ENCODE measurements around the gene SLC6A1.

SLC6A1 gene

GRCh38 chr3:11076711-11077110, 84.2 kb downstream of the SLC6A1 start:
- no peaks in the 10 kb centered on the region for H3K36me3 ChIP-seq (ENCODE audit: control insufficient read depth, insufficient read depth, low read length)
- H3K4me3 ChIP-seq (replicated peaks; ENCODE audit: low read depth, low read length): no peak overlapping the region
- DNase-seq (ENCODE audit: extremely low read depth, insufficient read length): no peak
- no peaks in the 10 kb centered on the region for H3K27me3 ChIP-seq (replicated peaks; ENCODE audit: control insufficient read depth, insufficient read depth, low read length)
- TF ChIP-seq CTCF (IDR thresholded peaks at IDR 0.05; ENCODE audit: insufficient read depth, low read length, poor library complexity, severe bottlenecking): no peak

- no peak for TF ChIP-seq CTCF (IDR thresholded peaks at IDR 0.05; ENCODE audit: insufficient read depth, low read length, poor library complexity, severe bottlenecking)
- Histone ChIP-seq H3K4me3 (replicated peaks; ENCODE audit: low read depth, low read length) (no peak overlapping the region), H3K27me3 (replicated peaks; ENCODE audit: control insufficient read depth, insufficient read depth, low read length) (no peaks in the 10 kb centered on the region), H3K36me3 (ENCODE audit: control insufficient read depth, insufficient read depth, low read length) (no peaks in the 10 kb centered on the region)
- DNase-seq (ENCODE audit: extremely low read depth, insufficient read length): no peak
These were observed 84.9 kb downstream of the SLC6A1 start for GRCh38 chr3:11077466-11077865.

GRCh38 chr3:11078826-11079515, 86.4 kb downstream of the SLC6A1 start:
- no peaks in the 10 kb centered on the region for H3K36me3 ChIP-seq (ENCODE audit: control insufficient read depth, insufficient read depth, low read length)
- H3K4me3 ChIP-seq (replicated peaks; ENCODE audit: low read depth, low read length): no peak overlapping the region
- no peak for TF ChIP-seq CTCF (IDR thresholded peaks at IDR 0.05; ENCODE audit: insufficient read depth, low read length, poor library complexity, severe bottlenecking)
- no peaks in the 10 kb centered on the region; the same call in 1 of the 2 replicates for H3K27me3 ChIP-seq (replicated peaks; ENCODE audit: control insufficient read depth, insufficient read depth, low read length)
- no peak for DNase-seq (ENCODE audit: extremely low read depth, insufficient read length)

GRCh38 chr3:11080492-11080891, 87.9 kb downstream of the SLC6A1 start:
- Histone ChIP-seq H3K4me3 (replicated peaks; ENCODE audit: low read depth, low read length) (no peak overlapping the region), H3K27me3 (replicated peaks; ENCODE audit: control insufficient read depth, insufficient read depth, low read length) (no peaks in the 10 kb centered on the region; the same call in none of the 2 replicates), H3K36me3 (ENCODE audit: control insufficient read depth, insufficient read depth, low read length) (no peaks in the 10 kb centered on the region)
- DNase-seq (ENCODE audit: extremely low read depth, insufficient read length): no peak
- no peak for TF ChIP-seq CTCF (IDR thresholded peaks at IDR 0.05; ENCODE audit: insufficient read depth, low read length, poor library complexity, severe bottlenecking)

- no peaks in the 10 kb centered on the region; the same call in none of the 2 replicates for H3K27me3 ChIP-seq (replicated peaks; ENCODE audit: control insufficient read depth, insufficient read depth, low read length)
- no peak overlapping the region for H3K4me3 ChIP-seq (replicated peaks; ENCODE audit: low read depth, low read length)
- TF ChIP-seq CTCF (IDR thresholded peaks at IDR 0.05; ENCODE audit: insufficient read depth, low read length, poor library complexity, severe bottlenecking): no peak
- no peak for DNase-seq (ENCODE audit: extremely low read depth, insufficient read length)
- no peaks in the 10 kb centered on the region for H3K36me3 ChIP-seq (ENCODE audit: control insufficient read depth, insufficient read depth, low read length)
These were observed 91.5 kb downstream of the SLC6A1 start for GRCh38 chr3:11084098-11084497.
